ENCODE data around the gene TGM2.

The TGM2 gene

DNA sequence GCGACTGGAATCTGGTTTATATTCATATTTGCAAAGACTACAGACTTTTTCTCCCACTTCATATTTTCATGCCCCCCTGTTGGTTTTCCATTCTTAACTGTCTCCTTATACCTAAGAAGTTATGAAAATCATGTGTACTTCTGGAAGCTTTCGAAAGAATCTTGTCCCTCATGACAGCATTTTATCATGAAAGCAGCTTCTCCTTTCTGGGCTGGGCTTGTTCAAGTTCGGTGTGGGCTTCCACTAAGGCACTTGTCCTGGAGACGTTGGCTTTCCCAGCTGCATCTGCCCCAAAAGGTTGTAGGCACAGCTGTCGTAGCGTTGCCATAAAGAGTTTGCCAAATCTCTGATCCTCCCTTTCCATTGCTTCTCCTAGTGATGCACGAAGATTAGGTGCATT is 75.0 kb downstream of the TGM2 start (continued):
- TF ChIP-seq HOXA7 (CRISPR knock-in tag; IDR thresholded peaks at IDR 0.05; ENCODE audit: borderline replicate concordance), result no peak
- TF ChIP-seq, protein P1, sequence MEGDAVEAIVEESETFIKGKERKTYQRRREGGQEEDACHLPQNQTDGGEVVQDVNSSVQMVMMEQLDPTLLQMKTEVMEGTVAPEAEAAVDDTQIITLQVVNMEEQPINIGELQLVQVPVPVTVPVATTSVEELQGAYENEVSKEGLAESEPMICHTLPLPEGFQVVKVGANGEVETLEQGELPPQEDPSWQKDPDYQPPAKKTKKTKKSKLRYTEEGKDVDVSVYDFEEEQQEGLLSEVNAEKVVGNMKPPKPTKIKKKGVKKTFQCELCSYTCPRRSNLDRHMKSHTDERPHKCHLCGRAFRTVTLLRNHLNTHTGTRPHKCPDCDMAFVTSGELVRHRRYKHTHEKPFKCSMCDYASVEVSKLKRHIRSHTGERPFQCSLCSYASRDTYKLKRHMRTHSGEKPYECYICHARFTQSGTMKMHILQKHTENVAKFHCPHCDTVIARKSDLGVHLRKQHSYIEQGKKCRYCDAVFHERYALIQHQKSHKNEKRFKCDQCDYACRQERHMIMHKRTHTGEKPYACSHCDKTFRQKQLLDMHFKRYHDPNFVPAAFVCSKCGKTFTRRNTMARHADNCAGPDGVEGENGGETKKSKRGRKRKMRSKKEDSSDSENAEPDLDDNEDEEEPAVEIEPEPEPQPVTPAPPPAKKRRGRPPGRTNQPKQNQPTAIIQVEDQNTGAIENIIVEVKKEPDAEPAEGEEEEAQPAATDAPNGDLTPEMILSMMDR (tag by site-specific recombination; IDR thresholded peaks at IDR 0.05), result no peak

DNA sequence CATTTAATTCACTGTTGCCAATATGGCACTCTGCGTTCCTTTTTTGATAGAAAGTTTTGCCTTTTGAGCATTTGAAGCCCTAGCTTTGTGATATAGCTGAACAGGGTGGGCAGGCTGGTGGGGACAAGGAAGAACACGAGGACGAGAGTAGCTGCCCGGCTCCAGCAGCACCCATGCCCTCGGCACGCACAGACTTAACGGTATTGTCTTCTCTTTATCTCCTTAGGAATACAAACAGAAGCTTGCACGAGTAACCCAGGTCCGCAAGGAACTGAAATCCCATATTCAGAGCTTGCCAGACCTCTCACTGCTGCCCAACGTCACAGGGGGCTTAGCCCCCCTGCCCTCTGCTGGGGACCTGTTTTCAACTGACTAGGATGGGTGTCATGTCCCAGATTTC is 75.6 kb downstream of the TGM2 start:
- Histone ChIP-seq H3K4me1 (ENCODE audit: control insufficient read depth, insufficient read depth, low read length) (no peaks in the 10 kb centered on the region), H3K9me3 (ENCODE audit: control insufficient read depth, insufficient read depth, low read depth, low read length) (no peaks in the 10 kb centered on the region), H3K27ac (ENCODE audit: extremely low read depth, low read depth, low read length) (no peak overlapping the region), H3K4me3 (ENCODE audit: low read depth, low read length) (no peak overlapping the region), H3K36me3 (ENCODE audit: control insufficient read depth in 2 of 2, insufficient read depth in 1 of 2, low read length in 2 of 2) (peaks cover 0 to 69% of the 10 kb centered on the region in 2 experiments; a peak in 2 of 3 replicates)
- ChIA-PET CTCF (interaction anchor here (0.6 to 1.7 kb wide), 3 partner anchors 16 to 131 kb away, joined by 3 to 4 read pairs (median 3); partner anchors contain the start of gene TGM2), POLR2A (no interaction called here)
- TF ChIP-seq ZNF426 (tag by site-specific recombination; IDR thresholded peaks at IDR 0.05) (no peak), SETDB1 (IDR thresholded peaks at IDR 0.05; ENCODE audit: insufficient read length, low read length) (no peak), ZNF416 (tag by site-specific recombination; IDR thresholded peaks at IDR 0.05) (no peak), ZNF302 (tag by site-specific recombination; IDR thresholded peaks at IDR 0.05; ENCODE audit: low read depth) (no peak), ZNF837 (tag by site-specific recombination; IDR thresholded peaks at IDR 0.05) (no peak)

DNA sequence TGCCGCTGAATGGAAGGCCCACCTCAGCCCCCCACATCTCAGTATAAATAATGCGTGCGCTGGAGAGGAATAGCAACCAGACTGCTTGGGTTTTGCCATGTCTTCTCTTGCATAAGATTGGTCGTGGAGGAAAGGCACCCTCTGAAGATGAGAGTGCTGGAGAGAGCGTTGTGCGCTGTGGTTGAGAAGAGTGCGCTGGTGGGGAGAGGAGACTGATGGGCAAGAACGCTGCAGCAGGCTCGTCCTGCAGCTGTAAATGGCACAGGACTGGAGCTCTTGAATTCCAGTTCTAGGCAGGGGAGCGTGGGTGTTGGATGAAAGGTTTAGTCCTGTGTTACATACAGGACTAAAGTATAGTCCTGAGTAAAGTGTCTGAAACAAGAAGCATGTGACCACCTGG is 80.0 kb downstream of the TGM2 start:
- Histone ChIP-seq H3K27ac (ENCODE audit: extremely low read depth, low read depth, low read length) (no peak overlapping the region), H3K36me3 (ENCODE audit: control insufficient read depth in 2 of 2, insufficient read depth in 1 of 2, low read length in 2 of 2) (peaks cover 3 to 81% of the 10 kb centered on the region in 2 experiments; a peak in 2 of 3 replicates), H3K4me3 (ENCODE audit: low read depth, low read length) (no peak overlapping the region), H3K9me3 (ENCODE audit: control insufficient read depth, insufficient read depth, low read depth, low read length) (no peaks in the 10 kb centered on the region), H3K4me1 (ENCODE audit: control insufficient read depth, insufficient read depth, low read length) (peaks cover 8% of the 10 kb centered on the region)
- CTCF ChIA-PET, result interaction anchor here (0.6 to 2.8 kb wide), 3 partner anchors 12 to 79 kb away, joined by 3 to 11 read pairs (median 7); no protein-coding TSS in a partner anchor
- POLR2A ChIA-PET, result interaction anchor here (1.5 kb wide), 1 partner anchor 12 kb away, joined by 5 read pairs; no protein-coding TSS in a partner anchor
- TF ChIP-seq, protein P2, sequence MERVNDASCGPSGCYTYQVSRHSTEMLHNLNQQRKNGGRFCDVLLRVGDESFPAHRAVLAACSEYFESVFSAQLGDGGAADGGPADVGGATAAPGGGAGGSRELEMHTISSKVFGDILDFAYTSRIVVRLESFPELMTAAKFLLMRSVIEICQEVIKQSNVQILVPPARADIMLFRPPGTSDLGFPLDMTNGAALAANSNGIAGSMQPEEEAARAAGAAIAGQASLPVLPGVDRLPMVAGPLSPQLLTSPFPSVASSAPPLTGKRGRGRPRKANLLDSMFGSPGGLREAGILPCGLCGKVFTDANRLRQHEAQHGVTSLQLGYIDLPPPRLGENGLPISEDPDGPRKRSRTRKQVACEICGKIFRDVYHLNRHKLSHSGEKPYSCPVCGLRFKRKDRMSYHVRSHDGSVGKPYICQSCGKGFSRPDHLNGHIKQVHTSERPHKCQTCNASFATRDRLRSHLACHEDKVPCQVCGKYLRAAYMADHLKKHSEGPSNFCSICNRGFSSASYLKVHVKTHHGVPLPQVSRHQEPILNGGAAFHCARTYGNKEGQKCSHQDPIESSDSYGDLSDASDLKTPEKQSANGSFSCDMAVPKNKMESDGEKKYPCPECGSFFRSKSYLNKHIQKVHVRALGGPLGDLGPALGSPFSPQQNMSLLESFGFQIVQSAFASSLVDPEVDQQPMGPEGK (tag by site-specific recombination; IDR thresholded peaks at IDR 0.05), result no peak
- TF ChIP-seq ZNF114 (tag by site-specific recombination; IDR thresholded peaks at IDR 0.05) (no peak), ZNF785 (tag by site-specific recombination; IDR thresholded peaks at IDR 0.05) (no peak), ZNF211 (tag by site-specific recombination; IDR thresholded peaks at IDR 0.05; ENCODE audit: low read depth) (no peak), ZNF121 (tag by site-specific recombination; IDR thresholded peaks at IDR 0.05) (no peak), ZNF544 (tag by site-specific recombination; IDR thresholded peaks at IDR 0.05) (no peak)

DNA sequence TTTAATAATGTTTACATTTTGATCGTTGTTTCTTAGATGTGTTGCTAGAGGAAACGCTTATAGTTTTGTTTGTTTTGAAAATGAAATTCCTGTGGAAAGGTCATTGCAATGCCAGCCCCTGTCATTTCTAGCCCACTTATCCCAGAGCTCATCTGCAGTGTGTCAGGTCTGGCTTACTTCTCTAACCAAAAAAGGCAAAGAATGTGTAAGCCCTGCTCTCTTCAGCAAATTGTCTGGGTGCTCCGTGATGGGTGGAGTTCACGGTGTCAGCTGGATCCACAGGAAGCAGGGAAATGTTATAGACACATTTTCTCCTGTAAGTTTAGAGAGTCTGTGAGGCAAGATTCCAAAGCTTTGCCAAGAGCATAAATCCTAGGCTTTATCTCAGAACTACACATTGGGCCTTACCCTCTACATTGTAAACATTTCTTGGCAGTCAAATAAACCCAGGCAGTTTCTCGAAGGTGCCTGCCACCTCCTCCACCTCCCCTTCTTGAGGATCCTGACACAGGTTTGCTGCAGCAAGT is 80.6 kb downstream of the TGM2 start:
- Histone ChIP-seq H3K9me3 (ENCODE audit: control insufficient read depth, insufficient read depth, low read depth, low read length) (no peaks in the 10 kb centered on the region), H3K27ac (ENCODE audit: extremely low read depth, low read depth, low read length) (no peak overlapping the region), H3K4me3 (ENCODE audit: low read depth, low read length) (no peak overlapping the region), H3K4me1 (ENCODE audit: control insufficient read depth, insufficient read depth, low read length) (peaks cover 8% of the 10 kb centered on the region), H3K36me3 (ENCODE audit: control insufficient read depth in 2 of 2, insufficient read depth in 1 of 2, low read length in 2 of 2) (peaks cover 3 to 81% of the 10 kb centered on the region in 2 experiments; a peak in 2 of 3 replicates)
- ChIA-PET CTCF (interaction anchor here (0.6 to 2.8 kb wide), 4 partner anchors 11 to 112 kb away, joined by 3 to 11 read pairs (median 5); no protein-coding TSS in a partner anchor), POLR2A (interaction anchor here (1.5 kb wide), 1 partner anchor 11 kb away, joined by 5 read pairs; no protein-coding TSS in a partner anchor)
- TF ChIP-seq ZFP3 (tag by site-specific recombination; IDR thresholded peaks at IDR 0.05; ENCODE audit: low read depth) (no peak), ZNF146 (tag by site-specific recombination; IDR thresholded peaks at IDR 0.05) (no peak), MYNN (tag by site-specific recombination; IDR thresholded peaks at IDR 0.05; ENCODE audit: borderline replicate concordance) (no peak), ZNF549 (tag by site-specific recombination; IDR thresholded peaks at IDR 0.05) (no peak), KLF7 (tag by site-specific recombination; IDR thresholded peaks at IDR 0.05; ENCODE audit: borderline replicate concordance) (no peak), ZNF677 (tag by site-specific recombination; IDR thresholded peaks at IDR 0.05) (no peak), SCRT1 (tag by site-specific recombination; IDR thresholded peaks at IDR 0.05; ENCODE audit: borderline replicate concordance) (no peak), ZNF701 (tag by site-specific recombination; IDR thresholded peaks at IDR 0.05) (no peak)
- TF ChIP-seq, protein P3, sequence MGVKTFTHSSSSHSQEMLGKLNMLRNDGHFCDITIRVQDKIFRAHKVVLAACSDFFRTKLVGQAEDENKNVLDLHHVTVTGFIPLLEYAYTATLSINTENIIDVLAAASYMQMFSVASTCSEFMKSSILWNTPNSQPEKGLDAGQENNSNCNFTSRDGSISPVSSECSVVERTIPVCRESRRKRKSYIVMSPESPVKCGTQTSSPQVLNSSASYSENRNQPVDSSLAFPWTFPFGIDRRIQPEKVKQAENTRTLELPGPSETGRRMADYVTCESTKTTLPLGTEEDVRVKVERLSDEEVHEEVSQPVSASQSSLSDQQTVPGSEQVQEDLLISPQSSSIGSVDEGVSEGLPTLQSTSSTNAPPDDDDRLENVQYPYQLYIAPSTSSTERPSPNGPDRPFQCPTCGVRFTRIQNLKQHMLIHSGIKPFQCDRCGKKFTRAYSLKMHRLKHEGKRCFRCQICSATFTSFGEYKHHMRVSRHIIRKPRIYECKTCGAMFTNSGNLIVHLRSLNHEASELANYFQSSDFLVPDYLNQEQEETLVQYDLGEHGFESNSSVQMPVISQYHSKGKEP (tag by site-specific recombination; IDR thresholded peaks at IDR 0.05), result no peak
- TF ChIP-seq, protein P4, sequence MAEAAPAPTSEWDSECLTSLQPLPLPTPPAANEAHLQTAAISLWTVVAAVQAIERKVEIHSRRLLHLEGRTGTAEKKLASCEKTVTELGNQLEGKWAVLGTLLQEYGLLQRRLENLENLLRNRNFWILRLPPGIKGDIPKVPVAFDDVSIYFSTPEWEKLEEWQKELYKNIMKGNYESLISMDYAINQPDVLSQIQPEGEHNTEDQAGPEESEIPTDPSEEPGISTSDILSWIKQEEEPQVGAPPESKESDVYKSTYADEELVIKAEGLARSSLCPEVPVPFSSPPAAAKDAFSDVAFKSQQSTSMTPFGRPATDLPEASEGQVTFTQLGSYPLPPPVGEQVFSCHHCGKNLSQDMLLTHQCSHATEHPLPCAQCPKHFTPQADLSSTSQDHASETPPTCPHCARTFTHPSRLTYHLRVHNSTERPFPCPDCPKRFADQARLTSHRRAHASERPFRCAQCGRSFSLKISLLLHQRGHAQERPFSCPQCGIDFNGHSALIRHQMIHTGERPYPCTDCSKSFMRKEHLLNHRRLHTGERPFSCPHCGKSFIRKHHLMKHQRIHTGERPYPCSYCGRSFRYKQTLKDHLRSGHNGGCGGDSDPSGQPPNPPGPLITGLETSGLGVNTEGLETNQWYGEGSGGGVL (tag by site-specific recombination; IDR thresholded peaks at IDR 0.05), result no peak
